ENCODE measurements around the gene CEP250. TPM values are rescaled to one million over a fixed set of nuclear protein-coding genes. Genes with fewer than 3 reads are reported as not detected.
"Not testable (repeated sequence)": the region's sequence is repeated elsewhere in the genome, so short reads cannot be mapped to it uniquely, and the experiment has no call there.

CEP250 gene
- total RNA-seq, 1 experiment from 2014 or later, result 52.5 TPM

DNA sequence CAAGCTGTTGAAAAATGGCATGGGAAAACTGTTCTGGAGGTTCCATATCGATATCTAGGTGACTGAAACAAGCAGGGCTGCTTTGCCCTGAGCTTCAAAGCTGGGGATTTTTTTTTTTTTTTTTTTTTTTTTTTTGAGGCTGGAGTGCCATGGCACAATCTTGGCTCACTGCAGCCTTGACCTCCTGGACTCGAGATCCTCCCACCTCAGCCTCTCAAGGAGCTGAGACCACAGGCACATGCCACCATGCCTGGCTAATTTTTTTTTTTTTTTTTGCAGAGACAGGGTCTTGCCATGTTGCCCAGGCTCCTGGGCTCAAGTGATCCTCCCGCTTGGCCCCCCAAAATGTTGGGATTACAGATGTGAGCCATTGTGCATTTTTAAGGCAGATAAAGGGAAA lies 97.5 kb downstream of the CEP250 start:
- intact Hi-C loops (cut with micrococcal nuclease), result no loop called here
- Histone ChIP-seq H2AFZ (ENCODE audit: low read length) (no peak overlapping the region), H3F3A (ENCODE audit: low read length, unreplicated experiment) (no peaks in the 10 kb centered on the region), H3K36me3 (ENCODE audit: low read depth, low read length) (peaks cover 48% of the 10 kb centered on the region), H3K4me3 (ENCODE audit: low read length) (no peak overlapping the region), H3K9ac (ENCODE audit: low read length) (no peak overlapping the region), H3K4me2 (ENCODE audit: low read length) (no peak overlapping the region), H3K27me3 (ENCODE audit: low read length) (no peaks in the 10 kb centered on the region), H4K20me1 (ENCODE audit: low read length) (no peaks in the 10 kb centered on the region), H3K27ac (ENCODE audit: low read length) (no peak overlapping the region), H3K9me3 (ENCODE audit: low read length) (no peaks in the 10 kb centered on the region), H3K79me2 (ENCODE audit: low read length) (no peaks in the 10 kb centered on the region), H3K4me1 (ENCODE audit: insufficient read depth, low read length) (no peaks in the 10 kb centered on the region), H3K9me2 (replicated peaks; ENCODE audit: low read length) (no peaks in the 10 kb centered on the region)
- TF ChIP-seq, protein P1, sequence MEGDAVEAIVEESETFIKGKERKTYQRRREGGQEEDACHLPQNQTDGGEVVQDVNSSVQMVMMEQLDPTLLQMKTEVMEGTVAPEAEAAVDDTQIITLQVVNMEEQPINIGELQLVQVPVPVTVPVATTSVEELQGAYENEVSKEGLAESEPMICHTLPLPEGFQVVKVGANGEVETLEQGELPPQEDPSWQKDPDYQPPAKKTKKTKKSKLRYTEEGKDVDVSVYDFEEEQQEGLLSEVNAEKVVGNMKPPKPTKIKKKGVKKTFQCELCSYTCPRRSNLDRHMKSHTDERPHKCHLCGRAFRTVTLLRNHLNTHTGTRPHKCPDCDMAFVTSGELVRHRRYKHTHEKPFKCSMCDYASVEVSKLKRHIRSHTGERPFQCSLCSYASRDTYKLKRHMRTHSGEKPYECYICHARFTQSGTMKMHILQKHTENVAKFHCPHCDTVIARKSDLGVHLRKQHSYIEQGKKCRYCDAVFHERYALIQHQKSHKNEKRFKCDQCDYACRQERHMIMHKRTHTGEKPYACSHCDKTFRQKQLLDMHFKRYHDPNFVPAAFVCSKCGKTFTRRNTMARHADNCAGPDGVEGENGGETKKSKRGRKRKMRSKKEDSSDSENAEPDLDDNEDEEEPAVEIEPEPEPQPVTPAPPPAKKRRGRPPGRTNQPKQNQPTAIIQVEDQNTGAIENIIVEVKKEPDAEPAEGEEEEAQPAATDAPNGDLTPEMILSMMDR (conservative IDR thresholded peaks at IDR 0.05; ENCODE audit: low read depth, low read length), result no peak
- TF ChIP-seq EZH2phosphoT487 (IDR thresholded peaks at IDR 0.05; ENCODE audit: borderline replicate concordance, low read length) (no peak), EZH2 (IDR thresholded peaks at IDR 0.05; ENCODE audit: low read length, unreplicated experiment) (no peak)
- ChIA-PET CTCF (no interaction called here), POLR2A (ENCODE audit: unreplicated experiment) (no interaction called here)
- no TSS peak for BruUV-seq (replicated peaks)
- ATAC-seq, result no peak
- no peak for DNase-seq

DNA sequence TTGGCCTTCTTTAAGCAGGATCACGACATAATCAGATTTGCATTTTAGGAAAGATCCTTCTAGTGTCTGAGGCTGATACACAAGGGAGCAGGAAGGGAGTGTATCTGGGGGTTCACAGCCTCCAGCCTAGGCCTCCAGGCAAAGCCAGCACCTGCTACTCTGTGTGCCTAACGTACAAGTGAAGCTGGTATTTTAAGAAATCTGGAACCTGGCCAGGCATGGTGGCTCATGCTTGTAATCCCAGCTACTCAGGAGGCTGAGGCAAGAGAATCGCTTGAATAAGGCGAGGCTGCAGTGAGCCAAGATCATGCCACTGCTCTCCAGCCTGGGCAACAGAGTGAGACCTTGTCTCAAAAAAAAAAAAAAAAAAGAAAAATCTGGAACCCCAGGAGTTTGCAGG lies 100.1 kb downstream of the CEP250 start:
- H3K27me3 ChIP-seq (ENCODE audit: low read length); BruUV-seq (replicated peaks); POLR2A ChIA-PET (ENCODE audit: unreplicated experiment); H3K9me2 ChIP-seq (replicated peaks; ENCODE audit: low read length); ATAC-seq; intact Hi-C loops (cut with micrococcal nuclease); H3K79me2 ChIP-seq (ENCODE audit: low read length); H4K20me1 ChIP-seq (ENCODE audit: low read length); H3K4me3 ChIP-seq (ENCODE audit: low read length); H3K9ac ChIP-seq (ENCODE audit: low read length); CTCF ChIA-PET; H2AFZ ChIP-seq (ENCODE audit: low read length); H3K9me3 ChIP-seq (ENCODE audit: low read length); H3K4me2 ChIP-seq (ENCODE audit: low read length); H3K27ac ChIP-seq (ENCODE audit: low read length); H3F3A ChIP-seq (ENCODE audit: low read length, unreplicated experiment): not testable (repeated sequence)
- peak; percentile 28 for DNase-seq
- Histone ChIP-seq H3K4me1 (ENCODE audit: insufficient read depth, low read length) (peaks cover 10% of the 10 kb centered on the region), H3K36me3 (ENCODE audit: low read depth, low read length) (peaks cover 39% of the 10 kb centered on the region)

DNA sequence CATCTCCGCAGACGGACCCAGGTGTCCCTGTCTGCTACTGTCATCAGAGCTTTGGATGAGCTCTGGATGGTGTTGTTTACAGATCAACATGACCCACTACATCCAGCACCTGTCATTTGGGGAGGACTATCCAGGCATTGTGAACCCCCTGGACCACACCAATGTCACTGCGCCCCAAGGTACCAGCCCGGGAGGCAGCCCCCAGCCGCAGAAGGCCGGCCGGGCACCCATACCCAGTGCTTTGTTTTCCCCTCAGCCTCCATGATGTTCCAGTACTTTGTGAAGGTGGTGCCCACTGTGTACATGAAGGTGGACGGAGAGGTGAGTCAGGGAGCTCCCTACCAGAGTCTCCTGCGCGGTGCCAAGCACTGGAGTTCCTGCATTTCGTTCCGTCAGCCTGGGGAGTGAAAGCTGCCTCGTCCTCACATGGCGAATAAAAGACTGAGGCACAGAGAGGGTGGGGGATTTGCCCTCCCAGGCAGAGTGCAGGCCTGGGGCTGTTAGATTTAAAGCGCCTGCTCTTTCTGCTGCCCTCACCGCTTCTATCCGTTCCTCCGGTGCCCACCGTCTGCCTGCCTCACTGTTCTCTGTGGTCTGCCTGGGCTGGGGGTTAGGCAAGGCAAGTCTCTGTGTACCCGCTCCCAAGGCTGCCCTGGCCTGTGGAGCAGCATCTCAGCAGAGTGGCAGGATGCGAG lies 100.7 kb downstream of the CEP250 start:
- no peak overlapping the region for H3K27ac ChIP-seq (ENCODE audit: low read length)
- intact Hi-C loops (cut with micrococcal nuclease), result no loop called here
- no peaks in the 10 kb centered on the region for H4K20me1 ChIP-seq (ENCODE audit: low read length)
- H2AFZ ChIP-seq (ENCODE audit: low read length), result no peak overlapping the region
- H3K9me3 ChIP-seq (ENCODE audit: low read length), result no peaks in the 10 kb centered on the region
- peaks cover 39% of the 10 kb centered on the region for H3K36me3 ChIP-seq (ENCODE audit: low read depth, low read length)
- ChIA-PET POLR2A (ENCODE audit: unreplicated experiment) (no interaction called here), CTCF (no interaction called here)
- no peaks in the 10 kb centered on the region for H3K27me3 ChIP-seq (ENCODE audit: low read length)
- no peaks in the 10 kb centered on the region for H3K9me2 ChIP-seq (replicated peaks; ENCODE audit: low read length)
- no peak overlapping the region for H3K9ac ChIP-seq (ENCODE audit: low read length)
- ATAC-seq (no peak), DNase-seq (no peak)
- H3K4me1 ChIP-seq (ENCODE audit: insufficient read depth, low read length), result peaks cover 15% of the 10 kb centered on the region
- TF ChIP-seq, protein P1 (conservative IDR thresholded peaks at IDR 0.05; ENCODE audit: low read depth, low read length), result no peak
- no peak for TF ChIP-seq EZH2 (IDR thresholded peaks at IDR 0.05; ENCODE audit: low read length, unreplicated experiment)
- no peak for TF ChIP-seq EZH2phosphoT487 (IDR thresholded peaks at IDR 0.05; ENCODE audit: borderline replicate concordance, low read length)
- no TSS peak for BruUV-seq (replicated peaks)
- no peaks in the 10 kb centered on the region for H3F3A ChIP-seq (ENCODE audit: low read length, unreplicated experiment)
- no peaks in the 10 kb centered on the region for H3K79me2 ChIP-seq (ENCODE audit: low read length)
- H3K4me2 ChIP-seq (ENCODE audit: low read length), result no peak overlapping the region
- no peak overlapping the region for H3K4me3 ChIP-seq (ENCODE audit: low read length)
